ENCODE results near the gene DLST. TPM values are rescaled to one million over a fixed set of nuclear protein-coding genes. Genes with fewer than 3 reads are reported as not detected.

Gene DLST
- polyA plus RNA-seq, 1 donor (not counting 4 experiments of a cell fraction or from before 2014, with no cell fraction given): 114 TPM

- dilution Hi-C loops (cut with MboI; ENCODE audit: extremely low pct_ligation_motif_present, low sequenced_read_pairs): no loop called here
- no peak for FAIRE-seq
These were observed 34.1 kb downstream of the DLST start for GRCh38 chr14:74915826-74916225.

DNA sequence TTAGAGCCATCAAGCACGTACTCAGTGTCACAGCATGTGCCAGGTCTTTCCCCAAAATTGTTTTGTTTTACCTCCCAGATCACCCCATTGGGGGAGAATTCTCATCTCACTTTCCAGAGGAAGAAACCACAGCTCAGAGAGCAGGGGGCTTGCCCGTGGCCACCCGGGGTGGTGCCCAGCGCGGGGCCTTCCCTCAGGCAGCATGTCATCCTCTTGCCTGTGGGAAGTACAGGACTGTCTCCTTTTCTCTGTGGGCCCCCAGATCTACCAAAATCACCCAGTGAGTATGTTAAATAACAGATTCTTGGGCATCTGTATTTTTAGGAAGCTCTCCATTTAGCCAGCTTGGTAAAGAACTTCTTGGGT is 35.4 kb downstream of the DLST start:
- H3K4me2 ChIP-seq (ENCODE audit: control insufficient read depth, extremely low read depth, insufficient read depth, low read depth, low read length): no peak overlapping the region
- dilution Hi-C loops (cut with MboI; ENCODE audit: extremely low pct_ligation_motif_present, low sequenced_read_pairs): no loop called here
- H2AFZ ChIP-seq (ENCODE audit: control insufficient read depth, low read length): no peak overlapping the region
- no peaks in the 10 kb centered on the region for H4K20me1 ChIP-seq (ENCODE audit: control insufficient read depth, extremely low read depth, insufficient read depth, low read length)
- DNase-seq (ENCODE audit: low read depth, low spot score) (no peak), FAIRE-seq (no peak)
- H3K27me3 ChIP-seq (ENCODE audit: control insufficient read depth, extremely low read depth, insufficient read depth, low read length): no peaks in the 10 kb centered on the region
- H3K27ac ChIP-seq (ENCODE audit: control insufficient read depth, insufficient read depth, low read length): no peak overlapping the region
- no peak overlapping the region for H3K9ac ChIP-seq (ENCODE audit: control insufficient read depth, extremely low read depth, insufficient read depth, low read length)
- H3K4me3 ChIP-seq (ENCODE audit: control insufficient read depth in 2 of 3, extremely low read depth in 1 of 3, insufficient read depth in 2 of 3, low read depth in 1 of 3, low read length in 3 of 3): no peak overlapping the region
- H3K36me3 ChIP-seq (ENCODE audit: control insufficient read depth in 2 of 2, extremely low read depth in 1 of 2, insufficient read depth in 2 of 2, low read length in 2 of 2): no peaks in the 10 kb centered on the region
- H3K9me3 ChIP-seq (ENCODE audit: control insufficient read depth, low read depth, low read length): no peaks in the 10 kb centered on the region
- peaks cover 7% of the 10 kb centered on the region for H3K4me1 ChIP-seq (ENCODE audit: control insufficient read depth, extremely low read depth, insufficient read depth, low read length)
- TF ChIP-seq EZH2 (IDR thresholded peaks at IDR 0.05; ENCODE audit: low read length) (no peak), CTCF (optimal IDR thresholded peaks at IDR 0.05 in 1 of 3, IDR thresholded peaks at IDR 0.05 in 1 of 3, conservative IDR thresholded peaks at IDR 0.05 in 1 of 3; ENCODE audit: extremely low read depth in 1 of 3, insufficient read depth in 2 of 3, low read length in 3 of 3) (no peak)
- H3K9me1 ChIP-seq (ENCODE audit: control insufficient read depth, extremely low read depth, insufficient read depth, low read length): no peaks in the 10 kb centered on the region
- no peaks in the 10 kb centered on the region for H3K79me2 ChIP-seq (ENCODE audit: control insufficient read depth, insufficient read depth, low read length)

More at GRCh38 chr14:74915826-74916225, 34.1 kb downstream of the DLST start:
- Histone ChIP-seq H3K9me1 (ENCODE audit: control insufficient read depth, extremely low read depth, insufficient read depth, low read length) (no peaks in the 10 kb centered on the region), H3K4me3 (ENCODE audit: control insufficient read depth in 2 of 3, extremely low read depth in 1 of 3, insufficient read depth in 2 of 3, low read depth in 1 of 3, low read length in 3 of 3) (no peak overlapping the region), H3K9ac (ENCODE audit: control insufficient read depth, extremely low read depth, insufficient read depth, low read length) (no peak overlapping the region), H3K4me1 (ENCODE audit: control insufficient read depth, extremely low read depth, insufficient read depth, low read length) (peaks cover 13% of the 10 kb centered on the region), H3K9me3 (ENCODE audit: control insufficient read depth, low read depth, low read length) (no peaks in the 10 kb centered on the region), H2AFZ (ENCODE audit: control insufficient read depth, low read length) (no peak overlapping the region), H3K27me3 (ENCODE audit: control insufficient read depth, extremely low read depth, insufficient read depth, low read length) (no peaks in the 10 kb centered on the region), H3K79me2 (ENCODE audit: control insufficient read depth, insufficient read depth, low read length) (no peaks in the 10 kb centered on the region), H3K27ac (ENCODE audit: control insufficient read depth, insufficient read depth, low read length) (no peak overlapping the region), H4K20me1 (ENCODE audit: control insufficient read depth, extremely low read depth, insufficient read depth, low read length) (no peaks in the 10 kb centered on the region), H3K4me2 (ENCODE audit: control insufficient read depth, extremely low read depth, insufficient read depth, low read depth, low read length) (no peak overlapping the region), H3K36me3 (ENCODE audit: control insufficient read depth in 2 of 2, extremely low read depth in 1 of 2, insufficient read depth in 2 of 2, low read length in 2 of 2) (no peaks in the 10 kb centered on the region)
- no peak for TF ChIP-seq CTCF (optimal IDR thresholded peaks at IDR 0.05 in 1 of 3, IDR thresholded peaks at IDR 0.05 in 1 of 3, conservative IDR thresholded peaks at IDR 0.05 in 1 of 3; ENCODE audit: extremely low read depth in 1 of 3, insufficient read depth in 2 of 3, low read length in 3 of 3)
- no peak for TF ChIP-seq EZH2 (IDR thresholded peaks at IDR 0.05; ENCODE audit: low read length)
- no peak for DNase-seq (ENCODE audit: low read depth, low spot score)
